Sigmoid colon (tissue), 7 donors: ENCODE measurements around the gene ATF5. TPM values are rescaled to one million over a fixed set of nuclear protein-coding genes. Genes with fewer than 3 reads are reported as not detected.

Source experiments
- DNase-seq: peaks from one replicate; pipeline ENCODE4 v3.0.0-alpha.2; 2019
- H3K27ac ChIP-seq, 4 donors: fragments of 200-600 bp; sonication (generic); one replicate each; pipeline ENCODE4 v1.5.1; 2016 to 2019; ENCODE audit warnings: mild to moderate bottlenecking in 1 of 4
- H3K27me3 ChIP-seq, 3 donors: fragments of 200-600 bp; sonication (generic); one replicate each; pipeline ENCODE4 v1.5.1; 2019; ENCODE audit warnings: mild to moderate bottlenecking in 1 of 3
- H3K36me3 ChIP-seq, 4 donors: fragments of 200-600 bp; sonication (generic); one replicate each; pipeline ENCODE4 v1.5.1; 2016 to 2019
- H3K4me1 ChIP-seq, 4 donors: fragments of 200-600 bp; sonication (generic); one replicate each; pipeline ENCODE4 v1.5.1; 2017 to 2019
- H3K4me3 ChIP-seq, 4 donors: fragments of 200-600 bp; sonication (generic); one replicate each; pipeline ENCODE4 v1.5.1; 2017 to 2019; ENCODE audit warnings: mild to moderate bottlenecking in 2 of 4, moderate library complexity in 1 of 4
- H3K9me3 ChIP-seq, 4 donors: fragments of 200-600 bp in 3 of 4; sonication (generic) in 3 of 4; one replicate each; pipeline versions ENCODE4 v1.5.1 to v1.6.1; 2013 to 2019
- EP300 ChIP-seq, 4 donors: sonication (generic); formaldehyde crosslinking; IDR thresholded peaks; one replicate each; pipeline ENCODE4 v1.6.1; 2017; ENCODE audit warnings: antibody characterized with exemption in 4 of 4
- POLR2A ChIP-seq, 2 donors: fragments of 450-650 bp; IDR thresholded peaks; one replicate each; pipeline ENCODE4 v1.6.1; 2016; ENCODE audit warnings: antibody characterized with exemption in 2 of 2, mild to moderate bottlenecking in 2 of 2, moderate library complexity in 2 of 2
- POLR2AphosphoS5 ChIP-seq, 4 donors: sonication (generic); formaldehyde crosslinking; IDR thresholded peaks; one replicate each; pipeline ENCODE4 v1.6.1; 2017; ENCODE audit warnings: antibody characterized with exemption in 4 of 4
- WGBS, 2 donors: extraction: QIAGEN DNeasy Blood & Tissue Kit; methylation state at CpG; one replicate each; pipeline ENCODE4 v1.1.7; 2013; 5-methylcytosine and 5-hydroxymethylcytosine counted together
- intact Hi-C: fragments of 100-400 bp; cut with DNase I; formaldehyde crosslinking; loops from one replicate; pipeline ENCODE4 v1.15.1; 2023
- polyA plus RNA-seq, 3 donors: library from polyadenylated mRNA; stranded (reverse); fragments of 200-250 nt; gene quantifications; one replicate each; pipeline ENCODE4 v1.2.3, GENCODE V29; 2013
- total RNA-seq, 4 donors: library from RNA; depleted of rRNA; stranded (reverse); fragments of >200 nt; gene quantifications; one replicate each; pipeline ENCODE4 v1.1.0, GENCODE V29; 2016
- TF ChIP-seq, protein P1 (sequence below), 4 experiments: fragments of 450-650 bp in 3 of 4; fragments of 200-600 bp in 1 of 4; IDR thresholded peaks; one replicate each; pipeline ENCODE4 v1.5.1; 2016 to 2019; ENCODE audit warnings: antibody characterized with exemption in 4 of 4, mild to moderate bottlenecking in 3 of 4, moderate library complexity in 2 of 4
- donor health status: healthy with polysubstance abuse.
- donor health status: Bipolar disorder and iron deficiency.
- donor health status: healthy.

ATF5 gene
- total and polyA plus RNA-seq, 7 donors, result 5.3 to 42.3 (median 7.1) TPM

DNA sequence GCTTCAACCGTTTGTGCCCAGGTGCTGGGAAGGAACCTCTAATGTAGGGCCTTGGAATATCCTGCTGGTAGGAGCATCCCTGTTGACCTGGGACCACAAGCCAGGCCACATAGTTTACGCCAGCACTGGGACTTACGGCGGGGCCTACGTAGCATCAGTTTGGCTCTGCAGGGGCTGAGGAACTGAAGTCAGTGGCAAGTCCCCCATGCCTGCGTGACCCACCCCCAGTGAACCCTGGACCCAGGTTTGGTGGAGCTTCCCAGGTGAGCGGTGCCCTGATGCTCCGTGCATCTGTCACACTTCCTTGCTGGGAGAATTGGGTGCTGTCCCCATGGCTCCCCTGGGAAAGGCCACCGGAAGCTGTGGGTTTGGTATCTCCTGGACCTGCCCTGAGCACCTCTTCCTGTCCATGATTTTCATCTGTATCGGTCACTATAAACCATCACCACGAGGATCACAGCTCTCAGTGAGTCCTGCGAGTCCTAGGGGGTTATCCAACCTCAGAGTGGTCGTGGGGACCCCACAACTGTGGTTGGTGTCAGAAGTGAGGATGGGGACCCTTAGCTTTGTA, 22.0 kb downstream of the ATF5 start:
- no peak for DNase-seq
- Histone ChIP-seq H3K27ac (no peak overlapping the region), H3K4me3 (no peak overlapping the region), H3K9me3 (no peaks in the 10 kb centered on the region), H3K4me1 (peaks cover 0 to 48% (median 38%) of the 10 kb centered on the region in 4 donors), H3K27me3 (peaks cover 0 to 5% (median 0%) of the 10 kb centered on the region in 3 donors), H3K36me3 (no peaks in the 10 kb centered on the region)
- intact Hi-C loops, result no loop called here
- 86 to 88% methylated on average over 13 of the region's 13 CpGs for WGBS, 2 donors
- no peak for TF ChIP-seq POLR2AphosphoS5 (IDR thresholded peaks at IDR 0.05)
- TF ChIP-seq POLR2A (IDR thresholded peaks at IDR 0.05), result no peak
- no peak for TF ChIP-seq EP300 (IDR thresholded peaks at IDR 0.05)
- TF ChIP-seq, protein P1, sequence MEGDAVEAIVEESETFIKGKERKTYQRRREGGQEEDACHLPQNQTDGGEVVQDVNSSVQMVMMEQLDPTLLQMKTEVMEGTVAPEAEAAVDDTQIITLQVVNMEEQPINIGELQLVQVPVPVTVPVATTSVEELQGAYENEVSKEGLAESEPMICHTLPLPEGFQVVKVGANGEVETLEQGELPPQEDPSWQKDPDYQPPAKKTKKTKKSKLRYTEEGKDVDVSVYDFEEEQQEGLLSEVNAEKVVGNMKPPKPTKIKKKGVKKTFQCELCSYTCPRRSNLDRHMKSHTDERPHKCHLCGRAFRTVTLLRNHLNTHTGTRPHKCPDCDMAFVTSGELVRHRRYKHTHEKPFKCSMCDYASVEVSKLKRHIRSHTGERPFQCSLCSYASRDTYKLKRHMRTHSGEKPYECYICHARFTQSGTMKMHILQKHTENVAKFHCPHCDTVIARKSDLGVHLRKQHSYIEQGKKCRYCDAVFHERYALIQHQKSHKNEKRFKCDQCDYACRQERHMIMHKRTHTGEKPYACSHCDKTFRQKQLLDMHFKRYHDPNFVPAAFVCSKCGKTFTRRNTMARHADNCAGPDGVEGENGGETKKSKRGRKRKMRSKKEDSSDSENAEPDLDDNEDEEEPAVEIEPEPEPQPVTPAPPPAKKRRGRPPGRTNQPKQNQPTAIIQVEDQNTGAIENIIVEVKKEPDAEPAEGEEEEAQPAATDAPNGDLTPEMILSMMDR (IDR thresholded peaks at IDR 0.05), result no peak

DNA sequence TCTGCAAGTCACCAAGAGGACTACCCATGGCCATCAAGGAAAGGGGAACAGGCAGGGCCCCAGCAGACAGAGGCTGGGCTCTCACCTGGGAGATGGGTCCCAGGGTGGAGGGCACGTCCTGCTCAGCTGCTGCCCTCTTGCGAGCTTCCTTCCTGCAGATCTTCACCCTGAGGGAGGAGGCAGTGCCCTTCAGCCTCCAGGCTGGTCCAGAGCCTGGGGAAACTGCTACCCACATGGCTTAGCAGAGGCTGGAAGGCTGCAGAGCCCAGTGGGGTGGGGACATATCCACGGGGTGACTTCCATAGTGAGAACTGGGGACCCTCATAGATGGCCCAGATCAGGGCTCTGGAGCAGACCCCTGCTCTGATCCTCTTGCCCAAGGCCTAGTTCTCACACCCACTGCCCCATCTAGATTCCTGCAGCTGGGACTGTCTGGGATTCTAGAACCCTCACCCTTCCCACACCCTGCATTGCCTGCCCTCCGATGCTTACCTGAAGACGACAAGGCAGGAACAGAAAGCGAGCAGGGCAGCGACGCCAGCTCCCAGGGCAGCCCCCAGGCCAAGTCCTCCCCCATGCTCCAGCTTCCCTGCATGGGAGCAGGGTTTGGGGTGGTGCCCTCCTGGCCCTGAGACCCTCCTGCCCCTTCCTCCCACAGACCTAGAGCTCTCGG, 22.9 kb downstream of the ATF5 start:
- intact Hi-C loops, result no loop called here
- Histone ChIP-seq H3K27ac (peak overlapping the region in 2 of 4 donors; percentile 2 to 38), H3K4me3 (no peak overlapping the region), H3K4me1 (peaks cover 0 to 49% (median 38%) of the 10 kb centered on the region in 4 donors), H3K27me3 (peaks cover 0 to 7% (median 0%) of the 10 kb centered on the region in 3 donors), H3K9me3 (no peaks in the 10 kb centered on the region), H3K36me3 (no peaks in the 10 kb centered on the region)
- DNase-seq, result no peak
- TF ChIP-seq, protein P1 (IDR thresholded peaks at IDR 0.05), result no peak
- TF ChIP-seq POLR2A (IDR thresholded peaks at IDR 0.05) (no peak), POLR2AphosphoS5 (IDR thresholded peaks at IDR 0.05) (no peak), EP300 (IDR thresholded peaks at IDR 0.05) (no peak)
- WGBS, 2 donors, result 82% methylated on average over 9 of the region's 9 CpGs

DNA sequence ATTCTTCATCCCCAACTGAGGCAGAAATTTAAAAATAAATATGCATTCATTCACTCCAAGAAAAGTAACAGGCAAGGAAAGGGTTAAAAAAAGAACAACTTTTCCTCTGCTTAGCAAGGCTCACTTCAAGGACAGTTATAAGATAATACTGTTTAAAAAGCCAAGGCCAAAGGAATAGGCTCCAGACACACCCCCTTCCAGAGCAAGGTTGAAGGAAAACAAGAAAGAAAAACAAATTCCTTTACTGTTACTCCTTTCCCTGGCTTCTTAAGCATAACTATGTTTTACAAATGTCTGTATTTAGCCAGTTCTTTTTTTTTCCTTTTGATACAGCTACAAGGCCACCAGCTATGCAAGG, 23.5 kb downstream of the ATF5 start:
- peaks cover 0 to 49% (median 38%) of the 10 kb centered on the region in 4 donors for H3K4me1 ChIP-seq
- TF ChIP-seq POLR2A (IDR thresholded peaks at IDR 0.05) (no peak), POLR2AphosphoS5 (IDR thresholded peaks at IDR 0.05) (no peak), EP300 (IDR thresholded peaks at IDR 0.05) (no peak)
- TF ChIP-seq, protein P1 (IDR thresholded peaks at IDR 0.05), result no peak
- no peak overlapping the region for H3K4me3 ChIP-seq
- H3K36me3 ChIP-seq, result no peaks in the 10 kb centered on the region
- peaks cover 0 to 10% (median 0%) of the 10 kb centered on the region in 3 donors for H3K27me3 ChIP-seq
- intact Hi-C loops, result no loop called here
- no peaks in the 10 kb centered on the region for H3K9me3 ChIP-seq
- peak overlapping the region in 2 of 4 donors; percentile 2 to 38 for H3K27ac ChIP-seq
- DNase-seq, result no peak

DNA sequence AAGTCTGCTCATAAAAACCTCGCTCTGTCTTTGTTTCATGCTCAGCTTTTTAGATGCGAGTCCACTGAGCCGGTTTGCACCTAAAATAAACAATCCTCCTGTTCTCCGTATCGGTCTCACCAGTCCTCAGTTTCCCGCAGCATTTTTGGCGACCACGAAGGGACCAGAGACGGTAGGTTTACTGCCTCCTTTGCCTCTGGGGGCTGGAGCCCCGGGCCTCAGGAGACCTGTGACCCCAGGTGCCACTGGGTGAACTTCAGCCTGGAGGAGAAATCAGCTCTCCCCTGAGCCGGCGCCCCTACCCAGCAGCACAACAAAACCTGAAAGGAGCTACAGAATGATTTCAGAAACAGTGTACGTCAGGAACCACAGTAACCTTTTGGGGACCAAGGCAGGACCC, 23.9 kb downstream of the ATF5 start:
- TF ChIP-seq EP300 (IDR thresholded peaks at IDR 0.05), result no peak
- no peak for TF ChIP-seq POLR2A (IDR thresholded peaks at IDR 0.05)
- no peak for TF ChIP-seq POLR2AphosphoS5 (IDR thresholded peaks at IDR 0.05)
- TF ChIP-seq, protein P1 (IDR thresholded peaks at IDR 0.05), result no peak
- Histone ChIP-seq H3K27me3 (peaks cover 0 to 14% (median 0%) of the 10 kb centered on the region in 3 donors), H3K4me3 (no peak overlapping the region), H3K9me3 (no peaks in the 10 kb centered on the region), H3K4me1 (peaks cover 0 to 49% (median 38%) of the 10 kb centered on the region in 4 donors), H3K27ac (peak overlapping the region in 2 of 4 donors; percentile 4 to 38), H3K36me3 (no peaks in the 10 kb centered on the region)
- DNase-seq, result no peak
- intact Hi-C loops, result no loop called here
- 55 to 72% methylated on average over 13 of the region's 13 CpGs for whole genome bisulfite sequencing, 2 donors
